Liver (tissue), 9 donors: Measurements from ENCODE around the gene SLC9B2. TPM values are rescaled to one million over a fixed set of nuclear protein-coding genes. Genes with fewer than 3 reads are reported as not detected.

Experiments used
- DNase-seq: peaks from one replicate; pipeline ENCODE4 v3.0.0-alpha.2; 2017; ENCODE audit warnings: low spot score
- H3K27ac ChIP-seq, 2 donors: one replicate each; pipeline ENCODE4 v1.7.0; 2013; ENCODE audit warnings: inconsistent platforms in 2 of 2, low read length in 2 of 2, control low read depth in 1 of 2, low read depth in 1 of 2, mild to moderate bottlenecking in 1 of 2
- H3K27me3 ChIP-seq, 4 donors: one replicate each; pipeline versions ENCODE4 v1.6.1 to v1.7.0; 2013; ENCODE audit warnings: low read length in 3 of 4, inconsistent platforms in 1 of 4, mild to moderate bottlenecking in 1 of 4, moderate library complexity in 1 of 4; ENCODE audit not compliant: control insufficient read depth in 4 of 4, insufficient read depth in 4 of 4
- H3K36me3 ChIP-seq, 4 donors: one replicate each; pipeline versions ENCODE4 v1.6.1 to v1.7.0; 2013; ENCODE audit warnings: low read length in 3 of 4, mild to moderate bottlenecking in 3 of 4, low read depth in 1 of 4, moderate library complexity in 1 of 4; ENCODE audit not compliant: control insufficient read depth in 4 of 4, insufficient read depth in 3 of 4
- H3K4me1 ChIP-seq, 4 donors: one replicate each; pipeline versions ENCODE4 v1.6.1 to v1.7.0; 2013; ENCODE audit warnings: low read length in 3 of 4, mild to moderate bottlenecking in 3 of 4, moderate library complexity in 1 of 4; ENCODE audit not compliant: control insufficient read depth in 4 of 4, insufficient read depth in 4 of 4
- H3K4me3 ChIP-seq, 3 donors: one replicate each; pipeline versions ENCODE4 v1.6.1 to v1.7.0; 2013; ENCODE audit warnings: low read length in 3 of 3, control low read depth in 1 of 3, low read depth in 1 of 3, mild to moderate bottlenecking in 1 of 3
- H3K9ac ChIP-seq, 2 donors: one replicate each; pipeline ENCODE4 v1.7.0; 2013; ENCODE audit warnings: low read length in 2 of 2, mild to moderate bottlenecking in 2 of 2, moderate library complexity in 2 of 2, control low read depth in 1 of 2, low read depth in 1 of 2
- H3K9me3 ChIP-seq, 4 donors: one replicate each; pipeline versions ENCODE4 v1.6.1 to v1.7.0; 2013; ENCODE audit warnings: low read length in 3 of 4; ENCODE audit not compliant: control insufficient read depth in 4 of 4
- EGR1 ChIP-seq, 2 donors: IDR thresholded peaks; 2 replicates each; pipeline ENCODE4 v1.6.1; 2016 to 2018; ENCODE audit warnings: antibody characterized with exemption in 2 of 2, low read depth in 2 of 2
- FOXA1 ChIP-seq: IDR thresholded peaks from 2 replicates; pipeline ENCODE4 v1.6.1; 2016; ENCODE audit warnings: antibody characterized with exemption
- FOXA2 ChIP-seq: IDR thresholded peaks from 2 replicates; pipeline ENCODE4 v1.6.1; 2016; ENCODE audit warnings: antibody characterized with exemption
- GABPA ChIP-seq, 2 donors: IDR thresholded peaks in 1 of 2; conservative IDR thresholded peaks in 1 of 2; 2 replicates each; pipeline ENCODE4 v1.6.1; 2016; ENCODE audit warnings: antibody characterized with exemption in 2 of 2, mild to moderate bottlenecking in 1 of 2, moderate library complexity in 1 of 2
- HNF4A ChIP-seq, 2 donors: conservative IDR thresholded peaks; 2 replicates each; pipeline ENCODE4 v1.6.1; 2016; ENCODE audit warnings: antibody characterized with exemption in 2 of 2, mild to moderate bottlenecking in 2 of 2
- HNF4G ChIP-seq: IDR thresholded peaks from 2 replicates; pipeline ENCODE4 v1.6.1; 2016; ENCODE audit warnings: antibody characterized with exemption
- JUND ChIP-seq, 2 donors: IDR thresholded peaks; 2 replicates each; pipeline ENCODE4 v1.6.1; 2016; ENCODE audit warnings: antibody characterized with exemption in 2 of 2
- MAX ChIP-seq: IDR thresholded peaks from 2 replicates; pipeline ENCODE4 v1.6.1; 2016; ENCODE audit warnings: antibody characterized with exemption
- NR2F2 ChIP-seq: IDR thresholded peaks from 2 replicates; pipeline ENCODE4 v1.6.1; 2016; ENCODE audit warnings: antibody characterized with exemption
- RAD21 ChIP-seq, 2 donors: IDR thresholded peaks; 2 replicates each; pipeline ENCODE4 v1.6.1; 2016; ENCODE audit warnings: antibody characterized with exemption in 2 of 2, mild to moderate bottlenecking in 2 of 2
- REST ChIP-seq: IDR thresholded peaks from 2 replicates; pipeline ENCODE4 v1.6.1; 2016; ENCODE audit warnings: antibody characterized with exemption, mild to moderate bottlenecking
- RXRA ChIP-seq, 2 donors: IDR thresholded peaks; 2 replicates each; pipeline ENCODE4 v1.6.1; 2017 to 2018; ENCODE audit warnings: antibody characterized with exemption in 2 of 2, mild to moderate bottlenecking in 1 of 2
- SP1 ChIP-seq: IDR thresholded peaks from 2 replicates; pipeline ENCODE4 v1.6.1; 2018; ENCODE audit warnings: antibody characterized with exemption, mild to moderate bottlenecking
- YY1 ChIP-seq: IDR thresholded peaks from 2 replicates; pipeline ENCODE4 v1.6.1; 2016; ENCODE audit warnings: antibody characterized with exemption, mild to moderate bottlenecking
- ZBTB33 ChIP-seq: IDR thresholded peaks from 2 replicates; pipeline ENCODE4 v1.6.1; 2016; ENCODE audit warnings: antibody characterized with exemption
- WGBS: extraction: QIAGEN DNeasy Blood & Tissue Kit; methylation state at CpG from one replicate; pipeline ENCODE4 v1.1.7; 2013; 5-methylcytosine and 5-hydroxymethylcytosine counted together
- polyA plus RNA-seq, 2 donors: library from polyadenylated mRNA; stranded (reverse) in 1 of 2; unstranded in 1 of 2; fragments of 200-250 nt in 1 of 2; fragments of >200 nt in 1 of 2; fragmentation: Nextera tagmentation in 1 of 2; extraction: Ambion mirVana in 1 of 2; gene quantifications; one replicate each; pipeline versions ENCODE4 v1.2.1 to v1.2.3, GENCODE V29; 2013 to 2015
- total RNA-seq, 2 donors: library from RNA; depleted of rRNA; stranded (reverse); fragments of >200 nt; gene quantifications; one replicate each; pipeline ENCODE4 v1.2.3, GENCODE V29; 2014
- TF ChIP-seq, protein P1 (sequence below): fragments of 150-350 bp; IDR thresholded peaks from 2 replicates; pipeline ENCODE4 v1.5.1; 2017; ENCODE audit warnings: improper control_type of control experiment, low read depth, low read length; ENCODE audit not compliant: missing input control
- TF ChIP-seq, protein P2 (sequence below): IDR thresholded peaks from 2 replicates; pipeline ENCODE4 v1.6.1; 2016; ENCODE audit warnings: antibody characterized with exemption
- donor health status: healthy.
- donor health status: healthy.
- donor health status: healthy.
- donor health status: healthy.
- donor health status: healthy.

SLC9B2 gene
- total and polyA plus RNA-seq, 4 donors: 23.7 to 47.0 (median 34.5) TPM

DNA sequence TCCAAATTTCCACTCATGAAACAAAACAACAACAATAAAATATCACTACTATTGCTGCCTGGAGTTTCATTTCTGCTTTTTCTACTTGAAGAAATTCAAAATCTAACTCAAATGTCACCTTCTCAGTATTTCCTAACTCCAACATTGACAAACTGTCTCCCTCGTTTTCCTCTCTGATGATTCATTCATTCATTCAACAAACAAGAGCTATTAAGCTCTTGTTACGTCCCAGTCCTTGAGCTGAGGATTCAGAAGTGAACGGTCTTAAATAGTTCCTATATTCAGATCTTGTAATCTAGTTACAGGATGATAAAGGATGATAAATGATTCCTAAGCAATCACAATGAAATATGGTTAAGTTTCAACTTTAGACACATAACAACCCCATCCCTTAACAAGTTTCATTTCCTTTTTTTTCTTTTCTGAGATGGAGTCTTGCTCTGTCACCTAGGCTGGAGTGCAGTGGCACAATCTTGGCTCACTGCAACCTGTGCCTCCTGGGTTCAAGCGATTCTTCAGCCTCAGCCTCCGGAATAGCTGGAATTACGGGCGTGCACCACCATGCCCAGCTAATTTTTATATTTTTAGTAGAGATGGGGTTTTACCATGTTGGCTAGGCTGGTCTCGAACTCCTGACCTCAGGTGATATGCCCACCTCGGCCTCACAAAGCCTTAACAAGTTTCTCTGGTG, 1.7 kb downstream of the SLC9B2 start:
- H3K9ac ChIP-seq: peak overlapping the region; percentile 10 to 81
- peak overlapping the region; percentile 97 to 99 for H3K27ac ChIP-seq
- H3K4me1 ChIP-seq: peaks cover 0 to 22% (median 10%) of the 10 kb centered on the region in 4 donors
- no peaks in the 10 kb centered on the region for H3K9me3 ChIP-seq
- no peak for DNase-seq
- peak overlapping the region; percentile 44 to 65 (median 62) for H3K4me3 ChIP-seq
- 48% methylated on average over 9 of the region's 9 CpGs for WGBS
- peaks cover 0 to 3% (median 0%) of the 10 kb centered on the region in 4 donors for H3K36me3 ChIP-seq
- H3K27me3 ChIP-seq: no peaks in the 10 kb centered on the region
- TF ChIP-seq YY1 (no peak), JUND (IDR thresholded peaks at IDR 0.05) (no peak), SP1 (no peak), FOXA1 (no peak), HNF4G (no peak), RAD21 (IDR thresholded peaks at IDR 0.05) (no peak), EGR1 (IDR thresholded peaks at IDR 0.05; ENCODE audit: low read depth in 2 of 2) (no peak), HNF4A (conservative IDR thresholded peaks at IDR 0.05) (no peak), REST (no peak), FOXA2 (no peak), MAX (no peak), NR2F2 (no peak)
- TF ChIP-seq, protein P1, sequence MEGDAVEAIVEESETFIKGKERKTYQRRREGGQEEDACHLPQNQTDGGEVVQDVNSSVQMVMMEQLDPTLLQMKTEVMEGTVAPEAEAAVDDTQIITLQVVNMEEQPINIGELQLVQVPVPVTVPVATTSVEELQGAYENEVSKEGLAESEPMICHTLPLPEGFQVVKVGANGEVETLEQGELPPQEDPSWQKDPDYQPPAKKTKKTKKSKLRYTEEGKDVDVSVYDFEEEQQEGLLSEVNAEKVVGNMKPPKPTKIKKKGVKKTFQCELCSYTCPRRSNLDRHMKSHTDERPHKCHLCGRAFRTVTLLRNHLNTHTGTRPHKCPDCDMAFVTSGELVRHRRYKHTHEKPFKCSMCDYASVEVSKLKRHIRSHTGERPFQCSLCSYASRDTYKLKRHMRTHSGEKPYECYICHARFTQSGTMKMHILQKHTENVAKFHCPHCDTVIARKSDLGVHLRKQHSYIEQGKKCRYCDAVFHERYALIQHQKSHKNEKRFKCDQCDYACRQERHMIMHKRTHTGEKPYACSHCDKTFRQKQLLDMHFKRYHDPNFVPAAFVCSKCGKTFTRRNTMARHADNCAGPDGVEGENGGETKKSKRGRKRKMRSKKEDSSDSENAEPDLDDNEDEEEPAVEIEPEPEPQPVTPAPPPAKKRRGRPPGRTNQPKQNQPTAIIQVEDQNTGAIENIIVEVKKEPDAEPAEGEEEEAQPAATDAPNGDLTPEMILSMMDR: no peak
- TF ChIP-seq, protein P2, sequence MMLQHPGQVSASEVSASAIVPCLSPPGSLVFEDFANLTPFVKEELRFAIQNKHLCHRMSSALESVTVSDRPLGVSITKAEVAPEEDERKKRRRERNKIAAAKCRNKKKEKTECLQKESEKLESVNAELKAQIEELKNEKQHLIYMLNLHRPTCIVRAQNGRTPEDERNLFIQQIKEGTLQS: no peak

- no peak for DNase-seq
- H3K36me3 ChIP-seq: no peaks in the 10 kb centered on the region
- peaks cover 0 to 22% (median 10%) of the 10 kb centered on the region in 4 donors for H3K4me1 ChIP-seq
- H3K27ac ChIP-seq: peak overlapping the region; percentile 36 to 97
- no peak overlapping the region for H3K9ac ChIP-seq
- no peaks in the 10 kb centered on the region for H3K27me3 ChIP-seq
- 96% methylated on average over 2 of the region's 2 CpGs for WGBS
- no peaks in the 10 kb centered on the region for H3K9me3 ChIP-seq
- H3K4me3 ChIP-seq: no peak overlapping the region
- TF ChIP-seq RXRA (IDR thresholded peaks at IDR 0.05) (no peak), NR2F2 (no peak), FOXA2 (no peak), GABPA (IDR thresholded peaks at IDR 0.05 in 1 of 2, conservative IDR thresholded peaks at IDR 0.05 in 1 of 2) (no peak), JUND (IDR thresholded peaks at IDR 0.05) (no peak), HNF4A (conservative IDR thresholded peaks at IDR 0.05) (no peak), SP1 (no peak), REST (no peak), ZBTB33 (no peak), MAX (no peak), HNF4G (no peak), RAD21 (IDR thresholded peaks at IDR 0.05) (no peak), YY1 (no peak), EGR1 (IDR thresholded peaks at IDR 0.05; ENCODE audit: low read depth in 2 of 2) (no peak)
- TF ChIP-seq, protein P2: no peak
Observed at GRCh38 chr4:103073792-103074438, 2.6 kb downstream of the SLC9B2 start.
